Measurements from ENCODE around the gene TP63.

TP63 gene

DNA sequence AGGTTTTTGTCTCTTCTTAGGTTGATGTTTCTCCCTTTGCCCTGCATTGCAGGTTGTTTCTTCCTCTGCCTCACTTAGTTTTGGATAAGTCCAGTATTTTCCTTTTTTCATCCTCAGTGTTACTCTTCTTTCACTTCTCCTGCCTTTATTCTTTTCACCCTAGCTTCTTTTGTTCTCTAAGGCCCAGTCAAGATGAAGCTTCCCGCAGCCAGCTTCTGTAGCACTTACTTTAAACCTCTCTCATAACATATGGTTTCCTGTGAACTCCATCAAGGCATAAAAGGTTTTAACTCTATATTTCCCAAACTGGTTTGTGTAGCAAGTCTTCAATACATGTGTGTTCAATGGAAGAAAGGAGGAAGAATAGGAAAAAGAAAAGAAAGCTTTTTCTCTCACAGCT lies 54.1 kb downstream of the TP63 start:
- DNase-seq = no peak

DNA sequence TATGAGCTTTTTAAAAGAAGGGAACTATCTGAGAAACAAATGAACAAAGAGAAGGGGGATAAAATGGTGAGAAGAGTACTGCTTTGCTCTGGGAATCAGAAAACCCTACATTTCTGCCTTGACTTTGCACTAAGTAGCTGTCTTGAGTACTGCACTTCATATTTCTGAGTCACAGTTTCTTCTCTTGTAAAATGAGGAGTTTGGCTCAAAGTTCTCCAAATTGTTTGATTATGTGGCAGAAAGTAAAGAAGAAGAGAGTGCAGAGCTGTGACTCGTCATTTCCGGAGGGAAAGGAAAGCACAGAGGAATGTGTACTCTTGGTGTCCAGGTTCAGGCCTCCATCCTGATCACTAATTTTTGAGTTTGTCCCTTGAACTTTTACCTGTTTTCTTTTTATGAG lies 54.7 kb downstream of the TP63 start:
- DNase-seq = peak; percentile 91

- DNase-seq = no peak
Measured at GRCh38 chr3:189687475-189687874, 56.3 kb downstream of the TP63 start.

GRCh38 chr3:189688262-189688661 lies 57.1 kb downstream of the TP63 start:
- no peak for DNase-seq

- DNase-seq = no peak
Measured at GRCh38 chr3:189689625-189690024, 58.4 kb downstream of the TP63 start.

GRCh38 chr3:189690237-189690636 lies 59.0 kb downstream of the TP63 start:
- DNase-seq = no peak

GRCh38 chr3:189690672-189691071 lies 59.5 kb downstream of the TP63 start:
- DNase-seq = no peak

GRCh38 chr3:189695400-189695799 lies 64.2 kb downstream of the TP63 start:
- no peak for DNase-seq

DNA sequence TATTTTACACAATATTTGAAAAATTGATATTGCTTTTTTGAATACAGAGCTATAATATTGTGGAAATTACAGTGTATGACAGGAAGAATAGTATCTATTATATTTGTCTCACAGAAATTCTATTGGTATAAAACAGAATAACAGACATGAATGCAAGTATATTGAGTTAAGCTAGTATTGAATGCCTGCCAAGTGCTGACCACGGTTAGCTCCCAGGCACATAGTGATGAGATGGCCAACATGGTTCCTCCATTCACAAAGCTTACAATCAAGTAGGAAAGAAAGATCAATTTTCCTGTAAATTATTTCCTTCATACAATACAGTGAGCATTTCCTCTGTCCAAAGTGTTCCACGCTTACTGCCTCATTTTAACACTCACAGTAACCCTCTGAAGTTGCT lies 67.6 kb downstream of the TP63 start:
- peak; percentile 58 for DNase-seq

DNA sequence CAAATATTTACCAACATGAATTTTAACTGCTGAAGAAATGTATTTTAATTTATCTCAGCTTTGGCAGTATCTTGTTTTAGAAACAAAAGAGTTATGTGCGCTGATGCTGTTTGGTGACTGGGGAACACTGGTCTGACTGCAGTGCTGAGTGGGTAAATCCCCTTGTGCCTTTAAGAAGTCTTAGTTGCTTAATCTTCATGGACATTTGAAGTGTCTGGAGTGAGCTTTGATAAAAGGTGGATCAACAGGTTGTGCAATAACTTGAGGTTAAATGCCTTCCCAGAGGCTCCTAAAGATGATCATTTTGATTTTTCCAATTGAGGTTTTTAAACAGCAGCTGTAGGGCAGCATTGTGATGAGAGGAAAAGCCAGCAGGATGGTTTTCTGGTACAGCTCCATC lies 68.7 kb downstream of the TP63 start:
- no peak for DNase-seq

DNA sequence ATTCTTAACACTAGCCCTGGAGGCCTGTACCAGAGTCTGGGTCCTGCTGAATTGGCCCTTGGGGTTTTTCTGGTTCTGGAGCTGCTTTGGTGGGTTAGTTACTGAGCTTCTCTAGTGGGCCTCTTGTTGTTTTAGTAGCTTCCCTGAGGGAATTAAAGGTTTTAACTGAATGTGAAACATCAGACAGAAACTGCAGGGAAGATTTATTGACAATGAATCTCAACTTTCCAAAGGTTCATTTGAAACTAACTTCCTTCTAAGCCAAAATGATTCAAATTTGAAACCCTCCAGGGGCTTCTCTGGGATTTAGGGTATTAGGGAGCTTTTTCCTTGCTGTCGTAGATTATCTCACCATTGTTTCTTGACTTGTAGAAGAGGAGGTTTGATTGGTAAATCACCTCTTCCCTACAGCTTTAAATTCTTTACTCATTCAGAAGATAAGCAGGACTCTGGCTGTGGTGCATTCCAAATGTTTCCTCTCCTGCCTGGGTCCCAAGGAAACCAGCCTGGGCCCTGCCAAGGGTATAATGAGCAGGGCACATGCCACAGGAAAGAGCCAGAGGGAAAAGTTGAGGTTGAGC lies 71.0 kb downstream of the TP63 start:
- DNase-seq = no peak

- DNase-seq = no peak
Measured at GRCh38 chr3:189703865-189704264, 72.7 kb downstream of the TP63 start.

DNA sequence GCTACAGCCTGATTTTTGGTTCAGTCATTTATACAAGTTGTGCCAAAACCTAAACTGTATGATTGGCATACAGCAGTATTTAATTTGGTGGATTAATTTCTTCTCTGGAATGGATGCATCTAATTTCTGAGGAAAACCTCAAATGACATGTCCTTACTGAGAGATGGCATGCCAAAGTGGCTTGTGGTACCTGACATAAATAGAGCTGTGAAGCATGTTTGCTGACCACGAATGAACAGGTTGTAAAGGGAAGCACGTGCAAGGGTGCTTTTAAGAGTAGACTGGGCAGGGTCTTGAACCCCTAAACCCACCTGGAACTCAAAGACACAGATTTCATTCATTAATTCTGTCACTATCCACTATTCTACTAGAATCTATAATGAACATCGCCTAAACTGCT lies 77.2 kb downstream of the TP63 start:
- DNase-seq = no peak

DNA sequence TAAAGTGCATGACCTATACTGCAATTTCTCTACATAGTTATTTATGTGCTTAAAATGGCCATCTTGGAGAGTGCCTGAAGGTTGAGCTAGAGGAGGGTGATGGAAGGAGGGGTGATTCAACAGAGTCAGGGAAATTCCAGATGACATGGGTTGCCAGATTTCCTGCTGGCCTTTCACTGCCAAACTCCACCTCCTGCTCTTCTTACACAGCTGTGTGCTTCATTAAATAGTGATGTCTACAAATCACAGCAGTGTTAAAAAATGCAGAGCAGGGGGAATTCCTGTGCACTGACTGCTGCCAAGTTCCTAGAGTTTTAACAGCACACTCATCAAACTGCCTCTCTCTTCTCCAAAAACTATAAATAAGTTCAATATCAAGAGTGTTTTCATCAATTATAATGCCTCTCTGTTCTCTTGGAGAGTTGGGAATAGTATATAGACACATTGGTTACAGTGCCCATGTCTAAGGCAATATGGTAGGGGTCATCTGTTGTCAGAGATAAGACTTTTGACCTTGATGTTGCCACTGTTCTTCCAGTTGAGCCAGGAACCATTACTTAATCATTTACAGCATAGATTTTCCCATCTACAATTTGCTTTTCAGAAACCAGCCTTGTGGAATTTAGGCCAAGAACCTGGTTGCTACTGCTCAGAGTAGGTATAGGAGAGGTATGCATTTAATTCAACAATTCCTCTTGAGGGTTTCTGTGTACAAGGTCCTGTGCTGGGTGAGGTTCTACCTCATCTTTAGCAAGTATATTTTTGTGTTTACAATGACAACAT lies 79.6 kb downstream of the TP63 start:
- DNase-seq = peak; percentile 99

GRCh38 chr3:189712906-189713483 lies 81.8 kb downstream of the TP63 start:
- no peak for DNase-seq

GRCh38 chr3:189714991-189715961 lies 84.1 kb downstream of the TP63 start:
- peak; percentile 93 for DNase-seq

- no peak for DNase-seq
Measured at GRCh38 chr3:189718215-189718614, 87.0 kb downstream of the TP63 start.

DNA sequence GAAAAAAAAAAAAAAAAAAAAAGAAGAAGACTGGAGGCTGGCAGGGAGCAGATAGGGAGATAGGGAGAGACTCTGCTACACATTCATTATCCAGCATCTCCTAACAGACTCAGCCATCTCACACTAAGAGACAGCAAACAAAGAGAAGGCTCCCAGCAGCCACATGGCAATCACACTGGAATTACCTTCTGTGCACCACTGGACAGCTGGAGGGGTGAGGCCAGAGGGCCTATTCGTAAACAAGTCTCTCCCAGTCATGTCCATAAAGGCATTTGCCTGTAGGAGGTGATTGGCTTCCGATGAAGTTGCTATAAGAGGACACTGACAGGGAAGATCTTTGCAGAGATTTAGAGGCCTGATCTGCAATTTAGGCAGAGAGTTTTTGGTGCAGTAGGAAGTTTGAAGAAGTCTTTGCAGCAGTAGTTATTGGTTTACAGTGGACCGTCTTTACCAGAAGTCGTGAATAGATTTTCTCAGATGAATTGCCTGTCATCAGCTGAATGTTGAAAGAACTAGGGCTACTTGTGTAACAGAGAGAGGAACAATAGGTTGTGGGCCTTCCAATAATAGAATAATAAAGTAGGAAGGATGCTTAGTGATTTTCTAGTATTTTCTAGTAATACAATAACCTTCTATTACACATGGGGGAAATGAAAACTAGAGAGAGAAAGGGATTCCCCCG lies 89.7 kb downstream of the TP63 start:
- no peak for DNase-seq

GRCh38 chr3:189721873-189722665 lies 90.9 kb downstream of the TP63 start:
- no peak for DNase-seq

DNA sequence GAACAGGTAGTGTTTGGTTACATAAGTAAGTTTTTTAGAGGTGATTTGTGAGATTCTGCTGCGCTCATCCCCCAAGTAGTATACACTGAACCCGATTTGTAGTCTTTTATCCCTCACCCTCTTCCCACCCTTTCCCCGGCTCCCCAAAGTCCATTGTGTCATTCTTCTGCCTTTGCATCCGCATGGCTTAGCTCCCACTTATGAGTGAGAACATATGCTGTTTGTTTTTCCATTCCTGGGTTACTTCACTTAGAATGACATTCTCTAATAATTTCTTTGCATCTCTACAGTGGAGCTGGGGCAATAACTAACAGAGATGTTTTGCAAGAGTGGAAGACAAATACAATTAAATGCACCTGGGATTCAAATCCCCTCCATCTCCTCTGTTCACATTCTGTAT lies 93.2 kb downstream of the TP63 start:
- DNase-seq = peak; percentile 72

DNA sequence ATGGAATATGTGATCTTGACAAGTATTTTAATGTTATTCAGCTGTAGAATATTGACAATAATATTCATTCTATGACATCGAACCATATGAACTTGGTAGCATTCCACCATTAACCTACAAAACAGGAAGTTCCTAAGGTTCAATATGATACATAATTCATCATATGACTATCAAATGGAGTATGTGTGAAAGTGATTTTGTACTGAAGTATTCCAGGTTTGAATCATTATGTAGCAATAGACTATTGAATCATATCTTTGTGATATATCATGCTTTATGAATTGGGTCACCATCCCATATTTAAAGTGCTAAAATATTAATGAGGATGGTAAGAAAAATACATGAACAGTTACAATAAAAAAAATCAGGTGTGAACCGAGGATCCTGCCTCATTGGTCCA lies 95.1 kb downstream of the TP63 start:
- peak; percentile 33 for DNase-seq

GRCh38 chr3:189727158-189727557 lies 96.0 kb downstream of the TP63 start:
- no peak for DNase-seq
